Lower lobe of right lung (tissue), 2 donors: Measurements from ENCODE around the gene CHSY1. TPM values are rescaled to one million over a fixed set of nuclear protein-coding genes. Genes with fewer than 3 reads are reported as not detected.

Source experiments
- ATAC-seq, 2 donors: fragments of 200-7000 bp; cut with Tn5 transposase; one replicate each; pipeline ENCODE4 v1.9.1; 2020 to 2022; ENCODE audit warnings: mild to moderate bottlenecking in 2 of 2, moderate library complexity in 2 of 2
- DNase-seq: peaks from one replicate; pipeline ENCODE4 v3.0.0-alpha.2; 2020
- H3K27ac ChIP-seq: fragments of 200-600 bp; one replicate; pipeline ENCODE4 v1.8.0; 2022
- H3K27me3 ChIP-seq: fragments of 200-600 bp; one replicate; pipeline ENCODE4 v1.8.0; 2022; ENCODE audit warnings: low read depth
- H3K36me3 ChIP-seq: fragments of 200-600 bp; one replicate; pipeline ENCODE4 v1.8.0; 2022; ENCODE audit warnings: mild to moderate bottlenecking
- H3K4me1 ChIP-seq: fragments of 200-600 bp; one replicate; pipeline ENCODE4 v1.8.0; 2022
- H3K4me3 ChIP-seq: fragments of 200-600 bp; one replicate; pipeline ENCODE4 v1.8.0; 2022; ENCODE audit warnings: mild to moderate bottlenecking
- H3K9me3 ChIP-seq: fragments of 200-600 bp; one replicate; pipeline ENCODE4 v1.8.0; 2022
- CTCF ChIP-seq: fragments of 200-600 bp; IDR thresholded peaks from one replicate; pipeline ENCODE4 v1.8.0; 2022; ENCODE audit warnings: antibody characterized with exemption, mild to moderate bottlenecking
- intact Hi-C: fragments of 100-400 bp; cut with DNase I; formaldehyde crosslinking; loops from one replicate; pipeline ENCODE4 v1.11.0; 2022
- total RNA-seq: library from RNA; stranded (reverse); fragmentation: NEBNext Ultra II Directional; extraction: Animal tissue kit (Norgen Biotek cat#: 25700); gene quantifications from one replicate; pipeline ENCODE4 v1.2.1, GENCODE V29; 2021
- donor health status: DM: no; HTN: yes; CAD: no; lungs with severe emphysema.

The CHSY1 gene
- total RNA-seq, 1 donor from 2014 or later: 25.6 TPM

GRCh38 chr15:101178479-101178878 is 73.4 kb downstream of the CHSY1 start:
- Histone ChIP-seq H3K27ac (no peak overlapping the region), H3K4me1 (peaks cover 43% of the 10 kb centered on the region), H3K4me3 (no peak overlapping the region), H3K36me3 (peaks cover 25% of the 10 kb centered on the region), H3K9me3 (no peaks in the 10 kb centered on the region), H3K27me3 (no peaks in the 10 kb centered on the region)
- ATAC-seq: no peak
- no peak for DNase-seq
- intact Hi-C loops: no loop called here
- no peak for TF ChIP-seq CTCF

- no peak for DNase-seq
- intact Hi-C loops: no loop called here
- H3K27me3 ChIP-seq: no peaks in the 10 kb centered on the region
- H3K27ac ChIP-seq: no peak overlapping the region
- H3K4me1 ChIP-seq: peaks cover 42% of the 10 kb centered on the region
- H3K36me3 ChIP-seq: peaks cover 25% of the 10 kb centered on the region
- no peak for ATAC-seq
- TF ChIP-seq CTCF: no peak
- no peaks in the 10 kb centered on the region for H3K9me3 ChIP-seq
- H3K4me3 ChIP-seq: no peak overlapping the region
Observed at GRCh38 chr15:101177866-101178265, 74.0 kb downstream of the CHSY1 start.

- H3K27ac ChIP-seq: peak overlapping the region; percentile 48
- no peak for DNase-seq
- TF ChIP-seq CTCF: no peak
- no peak overlapping the region for H3K4me3 ChIP-seq
- H3K36me3 ChIP-seq: peaks cover 25% of the 10 kb centered on the region
- H3K27me3 ChIP-seq: no peaks in the 10 kb centered on the region
- no peaks in the 10 kb centered on the region for H3K9me3 ChIP-seq
- ATAC-seq: peak in 1 of 2 donors; percentile 42
- intact Hi-C loops: no loop called here
- H3K4me1 ChIP-seq: peaks cover 34% of the 10 kb centered on the region
Observed at GRCh38 chr15:101176625-101177024, 75.2 kb downstream of the CHSY1 start.

- intact Hi-C loops: no loop called here
- Histone ChIP-seq H3K9me3 (no peaks in the 10 kb centered on the region), H3K27ac (peak overlapping the region; percentile 48), H3K36me3 (peaks cover 25% of the 10 kb centered on the region), H3K4me1 (peaks cover 45% of the 10 kb centered on the region), H3K4me3 (no peak overlapping the region), H3K27me3 (no peaks in the 10 kb centered on the region)
- TF ChIP-seq CTCF: no peak
- ATAC-seq (peak; percentile 4 to 41), DNase-seq (no peak)
Observed at GRCh38 chr15:101175401-101175800, 76.4 kb downstream of the CHSY1 start.

GRCh38 chr15:101174152-101174920 is 77.5 kb downstream of the CHSY1 start:
- Histone ChIP-seq H3K27ac (peak overlapping the region; percentile 33), H3K9me3 (no peaks in the 10 kb centered on the region), H3K4me1 (peaks cover 53% of the 10 kb centered on the region), H3K27me3 (no peaks in the 10 kb centered on the region), H3K36me3 (peaks cover 25% of the 10 kb centered on the region), H3K4me3 (no peak overlapping the region)
- TF ChIP-seq CTCF: no peak
- ATAC-seq (no peak), DNase-seq (no peak)
- intact Hi-C loops: no loop called here
